GM21528 (cell line): Measurements from ENCODE around the gene SNX14.
"Not testable (repeated sequence)": the region's sequence is repeated elsewhere in the genome, so short reads cannot be mapped to it uniquely, and the experiment has no call there.

Source experiments
- ATAC-seq: cut with Tn5 transposase; IDR thresholded peaks from one replicate; pipeline ENCODE4 v1.9.1; 2021; ENCODE audit warnings: mild to moderate bottlenecking, moderate library complexity; ENCODE audit not compliant: unreplicated experiment, low FRiP score

SNX14 gene

GRCh38 chr6:85592033-85592432, 1.6 kb downstream of the SNX14 start:
- no peak for ATAC-seq

GRCh38 chr6:85591207-85591606, 2.5 kb downstream of the SNX14 start:
- ATAC-seq = no peak

GRCh38 chr6:85585741-85586140, 7.9 kb downstream of the SNX14 start:
- no peak for ATAC-seq

GRCh38 chr6:85582832-85583231, 10.8 kb downstream of the SNX14 start:
- ATAC-seq = not testable (repeated sequence)

GRCh38 chr6:85581572-85581971, 12.1 kb downstream of the SNX14 start:
- no peak for ATAC-seq

- no peak for ATAC-seq
Measured at GRCh38 chr6:85580878-85581267, 12.8 kb downstream of the SNX14 start.

GRCh38 chr6:85580118-85580877, 13.4 kb downstream of the SNX14 start:
- ATAC-seq = no peak

- no peak for ATAC-seq
Measured at GRCh38 chr6:85579581-85579980, 14.1 kb downstream of the SNX14 start.

GRCh38 chr6:85576476-85576875, 17.2 kb downstream of the SNX14 start:
- ATAC-seq = no peak

- ATAC-seq = no peak
Measured at GRCh38 chr6:85574932-85575598, 18.6 kb downstream of the SNX14 start.

- ATAC-seq = no peak
Measured at GRCh38 chr6:85569323-85569722, 24.3 kb downstream of the SNX14 start.

GRCh38 chr6:85568411-85568810, 25.2 kb downstream of the SNX14 start:
- no peak for ATAC-seq

- ATAC-seq = no peak
Measured at GRCh38 chr6:85565736-85566135, 27.9 kb downstream of the SNX14 start.

- ATAC-seq = not testable (repeated sequence)
Measured at GRCh38 chr6:85564223-85564622, 29.4 kb downstream of the SNX14 start.

- ATAC-seq = no peak
Measured at GRCh38 chr6:85561750-85562357, 31.8 kb downstream of the SNX14 start.

- no peak for ATAC-seq
Measured at GRCh38 chr6:85556992-85557668, 36.5 kb downstream of the SNX14 start.

- no peak for ATAC-seq
Measured at GRCh38 chr6:85552652-85553051, 41.0 kb downstream of the SNX14 start.

- ATAC-seq = no peak
Measured at GRCh38 chr6:85551264-85551663, 42.4 kb downstream of the SNX14 start.

GRCh38 chr6:85547719-85548118, 45.9 kb downstream of the SNX14 start:
- no peak for ATAC-seq

- ATAC-seq = no peak
Measured at GRCh38 chr6:85544776-85545175, 48.9 kb downstream of the SNX14 start.

GRCh38 chr6:85537055-85537494, 56.6 kb downstream of the SNX14 start:
- ATAC-seq = no peak
